Osteocyte (in vitro differentiated cells): Measurements from ENCODE around the gene CRYL1. TPM values are rescaled to one million over a fixed set of nuclear protein-coding genes. Genes with fewer than 3 reads are reported as not detected.
A peak's percentile ranks its signal among the peaks of the same experiment; 100 is the strongest.

Experiments
- DNase-seq: peaks from one replicate; pipeline ENCODE4 v3.0.0; 2021; ENCODE audit warnings: mixed read lengths; ENCODE audit not compliant: unreplicated experiment; ENCODE audit errors: extremely low spot score
- H3K27ac Mint-ChIP-seq: one replicate; pipeline ENCODE4 v1.8.0; 2021; ENCODE audit warnings: mild to moderate bottlenecking, mixed read lengths; ENCODE audit not compliant: unreplicated experiment
- H3K27me3 Mint-ChIP-seq: one replicate; pipeline ENCODE4 v1.8.0; 2021; ENCODE audit warnings: mixed read lengths; ENCODE audit not compliant: unreplicated experiment
- H3K36me3 Mint-ChIP-seq: one replicate; pipeline ENCODE4 v1.8.0; 2021; ENCODE audit warnings: mixed read lengths; ENCODE audit not compliant: unreplicated experiment
- H3K4me1 Mint-ChIP-seq: one replicate; pipeline ENCODE4 v1.8.0; 2021; ENCODE audit warnings: mixed read lengths; ENCODE audit not compliant: unreplicated experiment
- H3K4me3 Mint-ChIP-seq: one replicate; pipeline ENCODE4 v1.8.0; 2021; ENCODE audit warnings: mild to moderate bottlenecking, moderate library complexity, mixed read lengths; ENCODE audit not compliant: unreplicated experiment
- H3K9me3 Mint-ChIP-seq: one replicate; pipeline ENCODE4 v1.8.0; 2021; ENCODE audit warnings: mixed read lengths; ENCODE audit not compliant: unreplicated experiment
- CTCF ChIP-seq: fragments of 200-600 bp; sonication (generic); IDR thresholded peaks from 2 replicates; pipeline ENCODE4 v1.5.0; 2021; ENCODE audit warnings: antibody characterized with exemption, mild to moderate bottlenecking, moderate library complexity
- total RNA-seq: library from RNA; stranded (reverse); gene quantifications from 2 replicates; pipeline ENCODE4 v1.2.1, GENCODE V29; 2021

The CRYL1 gene
- total RNA-seq, 1 donor from 2014 or later, result 22.5 TPM

- H3K4me3 Mint-ChIP-seq, result peak overlapping the region; percentile 18
- peaks cover 15% of the 10 kb centered on the region for H3K4me1 Mint-ChIP-seq
- no peaks in the 10 kb centered on the region for H3K27me3 Mint-ChIP-seq
- no peaks in the 10 kb centered on the region for H3K36me3 Mint-ChIP-seq
- no peak for TF ChIP-seq CTCF
- no peak overlapping the region for H3K27ac Mint-ChIP-seq
- no peak for DNase-seq
- H3K9me3 Mint-ChIP-seq, result no peaks in the 10 kb centered on the region
Measured at GRCh38 chr13:20565115-20565736, 39.6 kb upstream of the CRYL1 start.

- Mint-ChIP-seq H3K9me3 (no peaks in the 10 kb centered on the region), H3K36me3 (no peaks in the 10 kb centered on the region), H3K27ac (no peak overlapping the region), H3K4me1 (peaks cover 5% of the 10 kb centered on the region), H3K4me3 (no peak overlapping the region), H3K27me3 (no peaks in the 10 kb centered on the region)
- no peak for DNase-seq
- TF ChIP-seq CTCF, result no peak
Measured at GRCh38 chr13:20561741-20562140, 36.1 kb upstream of the CRYL1 start.

- no peak for TF ChIP-seq CTCF
- Mint-ChIP-seq H3K9me3 (no peaks in the 10 kb centered on the region), H3K4me3 (no peak overlapping the region), H3K4me1 (no peaks in the 10 kb centered on the region), H3K27me3 (no peaks in the 10 kb centered on the region), H3K36me3 (no peaks in the 10 kb centered on the region), H3K27ac (no peak overlapping the region)
- no peak for DNase-seq
Measured at GRCh38 chr13:20559659-20560356, 34.2 kb upstream of the CRYL1 start.

- no peak overlapping the region for H3K27ac Mint-ChIP-seq
- H3K9me3 Mint-ChIP-seq, result no peaks in the 10 kb centered on the region
- DNase-seq, result no peak
- no peak for TF ChIP-seq CTCF
- no peaks in the 10 kb centered on the region for H3K36me3 Mint-ChIP-seq
- H3K4me3 Mint-ChIP-seq, result no peak overlapping the region
- no peaks in the 10 kb centered on the region for H3K4me1 Mint-ChIP-seq
- no peaks in the 10 kb centered on the region for H3K27me3 Mint-ChIP-seq
Measured at GRCh38 chr13:20558982-20559381, 33.3 kb upstream of the CRYL1 start.

- H3K27me3 Mint-ChIP-seq, result no peaks in the 10 kb centered on the region
Measured at GRCh38 chr13:20553311-20553710, 27.7 kb upstream of the CRYL1 start.

More at GRCh38 chr13:20553311-20553710, 27.7 kb upstream of the CRYL1 start:
- Mint-ChIP-seq H3K36me3 (no peaks in the 10 kb centered on the region), H3K4me3 (no peak overlapping the region), H3K9me3 (no peaks in the 10 kb centered on the region), H3K4me1 (peaks cover 11% of the 10 kb centered on the region), H3K27ac (no peak overlapping the region)
- no peak for DNase-seq
- TF ChIP-seq CTCF, result no peak
